ENCODE measurements around the gene EFR3B.
"Not testable (repeated sequence)": the region's sequence is repeated elsewhere in the genome, so short reads cannot be mapped to it uniquely, and the experiment has no call there.

Gene EFR3B

GRCh38 chr2:25071966-25072365 lies 30.1 kb downstream of the EFR3B start:
- peak in 1 of 51 donors; percentile 34 for DNase-seq

- no peak for DNase-seq
These were observed 30.7 kb downstream of the EFR3B start for GRCh38 chr2:25072606-25073005.

GRCh38 chr2:25073025-25073424 lies 31.1 kb downstream of the EFR3B start:
- DNase-seq = no peak

DNA sequence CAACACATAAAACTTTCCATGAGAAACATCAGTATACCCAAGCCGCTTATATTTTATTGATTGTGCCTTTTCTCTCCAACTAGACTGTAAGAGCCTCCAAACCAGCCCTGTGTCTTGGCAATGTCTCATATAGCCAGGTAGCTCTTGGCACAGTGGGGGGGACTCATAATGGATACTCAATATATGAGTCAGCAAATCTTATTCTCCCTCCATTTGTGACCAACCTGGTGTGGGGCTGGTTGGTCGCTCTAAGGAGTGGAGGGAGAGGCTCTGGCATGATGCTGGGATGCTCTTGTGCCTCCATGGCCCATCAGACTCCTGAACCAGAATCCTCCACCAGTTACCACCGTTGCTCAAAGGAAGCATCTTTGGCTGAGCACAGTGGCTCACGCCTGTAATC lies 32.0 kb downstream of the EFR3B start:
- no peak for DNase-seq

- no peak for DNase-seq
These were observed 33.0 kb downstream of the EFR3B start for GRCh38 chr2:25074826-25075225.

- no peak for DNase-seq
These were observed 34.9 kb downstream of the EFR3B start for GRCh38 chr2:25076749-25077148.

DNA sequence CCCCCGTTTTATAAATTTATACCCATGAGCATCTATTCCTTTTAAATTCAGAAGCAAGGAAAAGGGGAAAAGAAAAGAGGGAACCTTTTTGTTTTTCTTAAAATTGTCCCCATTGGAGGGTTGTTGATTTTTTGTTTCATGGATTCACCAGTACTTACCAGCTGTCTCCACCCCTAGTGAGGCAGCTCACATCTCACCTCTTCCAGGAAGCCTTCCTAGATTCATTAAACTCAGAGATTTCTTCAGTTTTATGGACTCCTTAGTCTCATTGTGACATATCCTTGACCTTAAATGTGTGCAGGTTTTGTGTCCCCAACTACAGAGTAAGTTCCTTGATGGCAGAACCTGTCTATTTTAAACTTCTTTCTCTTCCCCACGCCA lies 35.9 kb downstream of the EFR3B start:
- DNase-seq = no peak

DNA sequence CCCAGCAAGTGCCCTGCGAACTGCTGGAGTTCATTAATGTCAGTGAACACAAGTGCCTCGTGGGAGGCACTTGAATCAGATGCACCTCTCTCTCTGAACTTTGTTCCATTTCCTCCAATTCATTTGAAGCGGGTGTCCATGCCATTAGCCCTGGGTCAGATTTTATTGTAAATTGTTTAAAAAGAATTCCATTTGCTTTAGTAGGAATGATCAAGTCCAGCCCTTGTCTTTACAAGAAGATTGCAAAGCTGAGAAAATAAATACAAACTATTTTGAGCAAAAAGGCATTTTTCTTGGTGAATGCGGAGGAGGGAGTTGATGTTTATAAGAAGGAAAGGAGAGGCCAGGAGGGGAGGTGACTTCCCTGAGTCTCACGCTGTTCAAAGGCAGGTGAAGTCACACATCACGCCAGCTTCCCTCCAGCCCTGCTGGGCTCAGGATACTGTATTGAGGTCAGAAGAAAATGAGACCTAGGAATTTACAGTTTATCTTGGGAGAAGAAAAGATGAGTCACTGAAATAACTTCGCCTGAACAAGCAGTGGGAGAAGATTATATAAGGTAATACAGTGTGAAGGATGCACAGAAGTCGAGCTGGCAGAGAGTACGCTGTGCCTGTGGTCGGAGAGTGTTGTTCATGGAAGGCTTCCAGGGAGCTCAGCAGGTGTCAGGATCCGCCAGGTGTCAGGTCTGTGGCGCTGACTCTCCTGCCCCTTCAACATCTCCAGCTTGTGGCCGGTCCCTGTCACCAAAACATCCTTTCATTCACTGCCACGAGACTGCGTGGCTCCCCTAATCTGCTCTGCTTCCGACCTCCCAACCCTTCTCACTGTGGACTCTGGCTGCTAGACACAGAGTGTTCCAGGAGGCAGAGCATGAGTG lies 36.5 kb downstream of the EFR3B start:
- peak in 1 of 51 donors; percentile 46 for DNase-seq

DNA sequence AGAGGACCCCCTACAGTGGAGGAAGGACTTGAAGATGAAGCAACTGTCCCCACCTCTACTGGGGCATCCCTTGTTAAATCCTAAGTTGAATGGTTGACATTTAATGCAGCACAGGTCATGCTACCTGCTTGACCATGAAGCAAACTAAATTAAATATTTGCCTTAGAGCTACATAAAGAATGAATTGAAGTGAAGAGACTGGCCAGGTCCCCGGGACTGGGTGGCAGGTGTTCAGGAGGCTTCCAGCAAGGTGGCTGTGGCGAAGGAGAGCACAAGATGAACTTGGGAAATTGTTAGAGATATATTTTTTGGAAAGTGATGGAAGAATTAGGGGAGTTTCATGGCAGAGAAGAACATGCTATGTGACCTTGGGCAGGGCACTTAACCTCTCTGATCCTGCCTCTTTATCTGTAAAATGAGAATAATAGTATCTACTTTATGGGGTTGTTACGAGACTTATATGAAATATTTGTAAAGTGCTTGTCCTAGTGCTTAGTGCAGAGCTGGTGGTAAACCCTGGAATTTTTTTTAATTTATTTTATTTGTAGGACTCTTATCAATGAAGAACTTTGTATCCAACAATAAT lies 37.3 kb downstream of the EFR3B start:
- no peak for DNase-seq

- no peak for DNase-seq
These were observed 39.4 kb downstream of the EFR3B start for GRCh38 chr2:25081237-25081790.

GRCh38 chr2:25082002-25082622 lies 40.2 kb downstream of the EFR3B start:
- no peak for DNase-seq

DNA sequence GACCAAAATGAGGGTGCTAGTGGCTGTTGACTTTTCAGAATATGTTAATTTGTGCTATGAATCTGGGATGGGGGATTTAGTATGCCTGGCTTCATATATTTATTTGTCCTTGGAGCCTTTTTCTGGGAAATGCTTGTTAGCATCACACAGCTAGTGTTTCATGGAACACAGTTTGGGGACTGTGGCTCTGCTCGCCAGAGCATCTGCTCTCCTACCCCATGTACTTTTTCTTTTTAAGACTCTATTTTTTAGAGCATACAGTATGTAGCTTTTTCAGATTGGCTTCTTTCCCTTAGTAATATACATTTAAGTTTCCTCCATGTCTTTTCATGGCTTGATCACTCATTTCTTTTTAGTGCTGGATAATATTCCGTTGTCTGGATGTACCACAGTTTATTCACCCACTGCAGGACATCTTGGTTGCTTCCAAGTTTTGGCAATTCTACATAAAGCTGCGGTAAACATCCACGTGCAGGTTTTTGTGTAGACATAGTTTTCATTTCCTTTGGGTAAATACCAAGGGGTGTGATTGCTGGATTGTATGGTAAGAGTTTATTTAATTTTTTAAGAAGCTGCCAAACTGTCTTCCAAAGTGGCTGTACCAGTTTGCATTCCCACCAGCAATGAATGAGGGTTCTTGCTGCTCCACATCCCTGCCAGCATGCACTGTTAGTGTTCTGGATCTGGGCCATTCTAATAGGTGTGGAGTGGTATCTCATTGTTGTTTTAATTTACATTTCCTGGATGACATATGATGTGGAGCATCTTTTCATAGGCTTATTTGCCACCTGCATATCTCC lies 44.1 kb downstream of the EFR3B start:
- no peak for DNase-seq

DNA sequence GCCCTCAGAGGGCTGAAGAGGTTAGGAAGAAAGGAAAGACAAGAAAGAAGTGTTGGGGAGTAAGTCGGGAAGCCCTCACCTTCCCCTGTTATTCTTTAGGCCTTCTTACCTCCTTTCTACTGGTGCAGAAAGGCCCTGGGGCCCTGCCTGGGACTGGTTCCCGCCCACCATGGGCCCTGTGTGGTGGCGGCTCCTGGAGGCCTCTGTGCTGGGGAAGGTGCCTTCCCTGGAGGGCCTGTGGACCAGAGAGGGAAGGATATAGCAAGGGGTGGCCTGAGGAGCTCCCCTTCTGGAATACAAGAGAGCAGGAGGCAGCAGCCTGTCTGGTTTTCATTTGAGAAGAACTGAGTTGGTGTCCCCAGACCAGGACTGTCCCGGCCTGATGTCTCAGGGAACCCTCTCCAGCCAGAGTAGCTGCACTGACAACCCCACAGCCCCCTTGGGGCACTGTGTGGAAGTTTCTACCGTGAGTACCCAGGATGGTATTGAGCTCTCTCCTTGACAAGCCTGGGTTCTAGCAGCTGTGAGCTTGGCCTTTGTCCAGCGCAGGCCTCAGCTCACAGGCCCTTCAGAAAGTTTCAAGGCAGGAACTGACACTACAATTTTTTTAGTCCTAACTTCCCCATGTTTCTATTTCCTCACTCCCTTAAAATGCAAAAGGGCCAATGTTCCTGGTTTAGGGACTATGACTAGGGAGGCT lies 47.1 kb downstream of the EFR3B start:
- DNase-seq = no peak

DNA sequence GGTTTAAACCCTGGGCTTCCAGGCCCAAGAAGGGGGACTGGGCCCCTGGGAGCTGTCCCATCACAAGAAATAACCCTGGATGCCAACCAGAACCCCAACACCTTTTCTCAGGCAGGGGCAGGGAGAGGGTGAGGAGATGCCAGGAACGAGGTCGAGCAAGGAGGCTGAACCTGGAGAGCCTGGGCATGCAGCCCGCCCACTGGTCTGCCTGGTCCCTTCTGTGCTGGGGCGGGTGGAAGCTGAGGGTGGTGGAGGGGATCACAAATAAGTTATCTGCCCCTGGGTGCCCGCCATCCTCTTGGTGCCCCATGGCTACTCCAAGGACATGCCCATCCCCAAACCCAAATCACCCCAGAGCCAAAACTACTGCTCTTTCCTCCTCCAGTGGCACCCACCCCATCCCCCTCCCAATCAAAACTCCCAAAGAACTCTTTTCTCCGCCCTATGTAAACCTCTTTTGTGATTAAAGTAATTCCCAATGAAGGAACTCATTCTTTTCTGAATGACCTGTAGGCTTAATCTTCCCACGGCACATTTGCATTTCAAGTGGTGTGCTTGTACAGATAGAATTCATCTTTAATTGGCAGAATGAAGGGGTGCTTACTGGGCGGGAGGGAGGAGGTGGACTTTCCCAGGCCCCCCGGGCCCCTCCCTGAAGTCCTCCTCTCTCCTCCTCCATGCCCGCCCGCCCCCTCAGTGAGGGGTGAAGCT lies 47.9 kb downstream of the EFR3B start:
- peak in 2 of 51 donors; percentile 13 to 19 for DNase-seq

- no peak for DNase-seq
These were observed 48.9 kb downstream of the EFR3B start for GRCh38 chr2:25090801-25091200.

DNA sequence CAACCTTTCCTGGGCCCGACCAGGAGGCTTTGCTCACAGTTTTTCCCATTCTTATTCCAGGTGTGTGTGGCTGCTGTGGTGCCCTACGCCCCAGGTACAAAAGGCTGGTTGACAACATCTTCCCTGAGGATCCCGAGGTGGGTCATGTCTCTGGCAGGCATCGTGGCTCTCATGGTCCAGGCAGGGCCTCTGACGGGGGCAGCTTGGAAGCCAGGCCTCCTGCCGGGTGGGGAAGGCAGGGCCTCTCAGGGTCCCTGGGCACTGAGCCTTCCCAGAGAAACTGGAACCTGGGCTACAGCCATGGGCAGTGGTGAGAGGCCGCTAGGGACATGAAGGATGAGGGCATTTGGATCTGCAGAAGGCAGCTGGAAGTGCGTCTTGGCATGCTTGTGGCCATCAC lies 49.4 kb downstream of the EFR3B start:
- no peak for DNase-seq

DNA sequence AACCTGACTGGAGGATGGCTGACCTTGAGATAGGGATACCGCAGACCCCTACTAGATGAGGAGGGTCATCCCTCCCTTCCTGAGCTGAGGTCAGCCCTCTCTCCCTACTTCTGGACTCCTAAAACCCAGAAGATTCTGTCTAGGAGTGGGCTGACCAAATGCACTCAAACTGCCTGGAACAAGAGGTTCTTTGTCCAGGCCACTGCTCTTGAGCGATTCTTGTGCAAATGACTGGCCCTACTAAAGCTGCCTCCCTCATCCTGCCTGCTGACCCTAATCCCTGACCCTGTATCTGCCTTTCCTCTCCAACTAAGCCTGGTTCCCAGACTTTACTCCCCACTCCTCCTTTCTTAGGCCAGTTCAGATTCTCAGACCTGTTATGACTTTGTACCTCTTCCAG lies 56.2 kb downstream of the EFR3B start:
- peak in 7 of 51 donors; percentile 14 to 33 (median 27) for DNase-seq

DNA sequence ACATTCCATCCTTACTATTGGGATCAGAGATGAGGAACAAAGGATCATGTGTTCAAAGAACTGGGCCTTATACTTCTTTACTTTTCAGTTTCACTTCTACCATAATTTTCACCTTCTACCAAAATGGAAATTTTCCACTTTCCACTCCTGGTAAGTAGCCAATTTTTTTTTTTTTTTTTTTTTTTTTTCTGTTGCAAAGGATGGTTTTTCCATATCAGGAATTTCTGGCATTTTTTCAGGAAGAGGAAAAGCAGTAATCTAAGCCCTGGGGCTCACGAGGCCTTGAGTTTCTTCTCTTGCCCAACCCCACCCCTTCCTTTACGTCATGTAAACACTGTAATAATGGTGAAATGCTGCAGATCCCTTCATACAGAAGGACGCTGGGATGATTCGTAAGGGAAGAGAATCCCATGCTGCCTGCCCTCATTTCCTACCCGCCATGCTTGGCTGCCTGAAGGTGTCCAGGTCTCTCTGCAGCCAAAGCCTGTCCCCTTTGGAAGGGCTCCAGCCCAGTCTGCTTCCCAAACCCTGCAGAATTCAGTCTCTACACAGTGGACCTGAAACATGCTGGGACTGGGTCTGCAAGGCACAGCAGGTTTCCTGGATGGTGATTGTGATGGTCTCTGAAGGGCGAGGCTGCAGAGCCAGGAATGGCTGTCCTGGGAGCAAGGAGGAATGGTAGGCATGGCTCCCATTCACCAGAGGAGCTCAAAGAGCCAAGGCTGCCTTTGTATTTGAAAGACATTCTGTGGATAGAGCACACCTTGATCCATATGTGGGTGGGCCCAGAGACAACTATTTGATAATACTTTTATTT lies 57.0 kb downstream of the EFR3B start:
- peak in 2 of 51 donors; percentile 24 to 34 for DNase-seq

DNA sequence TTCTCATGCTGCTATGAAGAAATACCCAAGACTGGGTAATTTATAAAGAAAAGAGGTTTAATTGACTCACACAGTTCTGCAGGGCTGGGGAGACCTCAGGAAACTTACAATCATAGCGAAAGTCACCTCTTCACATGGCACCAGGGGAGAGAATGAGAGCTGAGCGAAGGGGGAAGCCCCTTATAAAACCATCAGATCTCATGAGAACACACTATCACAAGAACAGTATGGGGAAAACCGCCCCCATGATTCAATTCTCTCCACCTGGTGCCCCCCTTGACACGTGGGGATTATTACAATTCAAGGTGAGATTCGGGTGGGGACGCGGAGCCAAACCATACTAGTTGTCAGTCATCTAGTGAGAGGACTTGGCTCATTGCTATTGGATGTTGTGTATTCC lies 60.5 kb downstream of the EFR3B start:
- not testable (repeated sequence) for DNase-seq
